Measurements from ENCODE around the gene USP32.
"Not testable (repeated sequence)": the region's sequence is repeated elsewhere in the genome, so short reads cannot be mapped to it uniquely, and the experiment has no call there.

The USP32 gene

GRCh38 chr17:60369727-60370126, 22.2 kb downstream of the USP32 start:
- no peak for DNase-seq

- DNase-seq, result no peak
Observed at GRCh38 chr17:60363700-60364405, 28.1 kb downstream of the USP32 start.

GRCh38 chr17:60362329-60362728, 29.6 kb downstream of the USP32 start:
- DNase-seq, result no peak

GRCh38 chr17:60361889-60362288, 30.0 kb downstream of the USP32 start:
- DNase-seq, result no peak

- DNase-seq, result no peak
Observed at GRCh38 chr17:60359415-60359814, 32.5 kb downstream of the USP32 start.

- no peak for DNase-seq
Observed at GRCh38 chr17:60358606-60359225, 33.2 kb downstream of the USP32 start.

GRCh38 chr17:60356940-60357339, 35.0 kb downstream of the USP32 start:
- no peak for DNase-seq

GRCh38 chr17:60355663-60356594, 36.0 kb downstream of the USP32 start:
- no peak for DNase-seq

- DNase-seq, result no peak
Observed at GRCh38 chr17:60354223-60354622, 37.7 kb downstream of the USP32 start.

- DNase-seq, result no peak
Observed at GRCh38 chr17:60353773-60354172, 38.2 kb downstream of the USP32 start.

GRCh38 chr17:60352569-60352968, 39.4 kb downstream of the USP32 start:
- DNase-seq, result no peak

- DNase-seq, result no peak
Observed at GRCh38 chr17:60352071-60352470, 39.9 kb downstream of the USP32 start.

GRCh38 chr17:60351012-60351695, 40.8 kb downstream of the USP32 start:
- no peak for DNase-seq

GRCh38 chr17:60348616-60349015, 43.3 kb downstream of the USP32 start:
- DNase-seq, result no peak

GRCh38 chr17:60345233-60345632, 46.7 kb downstream of the USP32 start:
- no peak for DNase-seq

GRCh38 chr17:60342492-60342891, 49.4 kb downstream of the USP32 start:
- not testable (repeated sequence) for DNase-seq

- DNase-seq, result no peak
Observed at GRCh38 chr17:60335289-60335688, 56.6 kb downstream of the USP32 start.

GRCh38 chr17:60333628-60334031, 58.3 kb downstream of the USP32 start:
- no peak for DNase-seq

- DNase-seq, result not testable (repeated sequence)
Observed at GRCh38 chr17:60333072-60333471, 58.9 kb downstream of the USP32 start.

- DNase-seq, result no peak
Observed at GRCh38 chr17:60332574-60332973, 59.4 kb downstream of the USP32 start.

GRCh38 chr17:60330731-60331130, 61.2 kb downstream of the USP32 start:
- no peak for DNase-seq

GRCh38 chr17:60328679-60329078, 63.3 kb downstream of the USP32 start:
- no peak for DNase-seq

- no peak for DNase-seq
Observed at GRCh38 chr17:60327901-60328273, 64.0 kb downstream of the USP32 start.

All from activated CD4-positive, CD25-positive, alpha-beta regulatory T cell treated with anti-CD3 and anti-CD28 coated beads, Interleukin-2, amount 50 U/mL, for 72 hours (primary cell).